ENCODE measurements around the gene SPRR4.

Gene SPRR4

DNA sequence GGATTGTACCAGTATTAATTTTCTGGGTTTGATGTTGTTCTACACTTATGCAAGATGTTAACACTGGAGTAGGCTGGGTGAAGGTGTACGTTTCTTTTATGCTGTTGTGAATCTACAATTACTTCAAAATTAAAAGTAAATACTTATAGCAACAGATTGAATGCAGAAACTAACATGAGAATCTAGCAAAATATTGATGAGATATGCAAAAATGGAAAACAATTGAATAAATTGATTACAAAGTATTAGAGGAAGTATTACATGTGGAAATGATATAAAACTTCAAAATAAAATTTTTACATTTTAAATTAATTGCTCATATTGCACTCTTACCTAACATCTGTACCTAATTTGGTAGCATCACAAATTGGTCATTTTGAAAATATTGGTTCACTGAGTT, 25.4 kb downstream of the SPRR4 start:
- TF ChIP-seq NFIC (IDR thresholded peaks at IDR 0.05): no peak
- no peak for TF ChIP-seq TAF1 (IDR thresholded peaks at IDR 0.05; ENCODE audit: low read depth)
- TF ChIP-seq, protein P1, sequence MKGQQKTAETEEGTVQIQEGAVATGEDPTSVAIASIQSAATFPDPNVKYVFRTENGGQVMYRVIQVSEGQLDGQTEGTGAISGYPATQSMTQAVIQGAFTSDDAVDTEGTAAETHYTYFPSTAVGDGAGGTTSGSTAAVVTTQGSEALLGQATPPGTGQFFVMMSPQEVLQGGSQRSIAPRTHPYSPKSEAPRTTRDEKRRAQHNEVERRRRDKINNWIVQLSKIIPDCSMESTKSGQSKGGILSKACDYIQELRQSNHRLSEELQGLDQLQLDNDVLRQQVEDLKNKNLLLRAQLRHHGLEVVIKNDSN (IDR thresholded peaks at IDR 0.05): no peak
- TF ChIP-seq ZBTB7A (IDR thresholded peaks at IDR 0.05; ENCODE audit: low read depth): no peak
- TF ChIP-seq, protein P2, sequence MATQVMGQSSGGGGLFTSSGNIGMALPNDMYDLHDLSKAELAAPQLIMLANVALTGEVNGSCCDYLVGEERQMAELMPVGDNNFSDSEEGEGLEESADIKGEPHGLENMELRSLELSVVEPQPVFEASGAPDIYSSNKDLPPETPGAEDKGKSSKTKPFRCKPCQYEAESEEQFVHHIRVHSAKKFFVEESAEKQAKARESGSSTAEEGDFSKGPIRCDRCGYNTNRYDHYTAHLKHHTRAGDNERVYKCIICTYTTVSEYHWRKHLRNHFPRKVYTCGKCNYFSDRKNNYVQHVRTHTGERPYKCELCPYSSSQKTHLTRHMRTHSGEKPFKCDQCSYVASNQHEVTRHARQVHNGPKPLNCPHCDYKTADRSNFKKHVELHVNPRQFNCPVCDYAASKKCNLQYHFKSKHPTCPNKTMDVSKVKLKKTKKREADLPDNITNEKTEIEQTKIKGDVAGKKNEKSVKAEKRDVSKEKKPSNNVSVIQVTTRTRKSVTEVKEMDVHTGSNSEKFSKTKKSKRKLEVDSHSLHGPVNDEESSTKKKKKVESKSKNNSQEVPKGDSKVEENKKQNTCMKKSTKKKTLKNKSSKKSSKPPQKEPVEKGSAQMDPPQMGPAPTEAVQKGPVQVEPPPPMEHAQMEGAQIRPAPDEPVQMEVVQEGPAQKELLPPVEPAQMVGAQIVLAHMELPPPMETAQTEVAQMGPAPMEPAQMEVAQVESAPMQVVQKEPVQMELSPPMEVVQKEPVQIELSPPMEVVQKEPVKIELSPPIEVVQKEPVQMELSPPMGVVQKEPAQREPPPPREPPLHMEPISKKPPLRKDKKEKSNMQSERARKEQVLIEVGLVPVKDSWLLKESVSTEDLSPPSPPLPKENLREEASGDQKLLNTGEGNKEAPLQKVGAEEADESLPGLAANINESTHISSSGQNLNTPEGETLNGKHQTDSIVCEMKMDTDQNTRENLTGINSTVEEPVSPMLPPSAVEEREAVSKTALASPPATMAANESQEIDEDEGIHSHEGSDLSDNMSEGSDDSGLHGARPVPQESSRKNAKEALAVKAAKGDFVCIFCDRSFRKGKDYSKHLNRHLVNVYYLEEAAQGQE (IDR thresholded peaks at IDR 0.05; ENCODE audit: low read depth): no peak
- no peak for TF ChIP-seq EGR1 (IDR thresholded peaks at IDR 0.05)
- TF ChIP-seq FOXM1 (IDR thresholded peaks at IDR 0.05; ENCODE audit: borderline replicate concordance, low read depth): no peak
- TF ChIP-seq RAD21 (IDR thresholded peaks at IDR 0.05; ENCODE audit: low read depth): no peak
- no peak for TF ChIP-seq CREB1 (IDR thresholded peaks at IDR 0.05; ENCODE audit: low read depth)
- TF ChIP-seq TEAD4 (IDR thresholded peaks at IDR 0.05): no peak
- no peak for TF ChIP-seq YY1 (IDR thresholded peaks at IDR 0.05; ENCODE audit: low read depth)
- no peak for TF ChIP-seq TCF12 (IDR thresholded peaks at IDR 0.05; ENCODE audit: low read depth)
- TF ChIP-seq, protein P3, sequence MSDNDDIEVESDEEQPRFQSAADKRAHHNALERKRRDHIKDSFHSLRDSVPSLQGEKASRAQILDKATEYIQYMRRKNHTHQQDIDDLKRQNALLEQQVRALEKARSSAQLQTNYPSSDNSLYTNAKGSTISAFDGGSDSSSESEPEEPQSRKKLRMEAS (IDR thresholded peaks at IDR 0.05): no peak
- TF ChIP-seq CEBPB (IDR thresholded peaks at IDR 0.05): no peak
- TF ChIP-seq EP300 (IDR thresholded peaks at IDR 0.05; ENCODE audit: borderline replicate concordance): no peak

DNA sequence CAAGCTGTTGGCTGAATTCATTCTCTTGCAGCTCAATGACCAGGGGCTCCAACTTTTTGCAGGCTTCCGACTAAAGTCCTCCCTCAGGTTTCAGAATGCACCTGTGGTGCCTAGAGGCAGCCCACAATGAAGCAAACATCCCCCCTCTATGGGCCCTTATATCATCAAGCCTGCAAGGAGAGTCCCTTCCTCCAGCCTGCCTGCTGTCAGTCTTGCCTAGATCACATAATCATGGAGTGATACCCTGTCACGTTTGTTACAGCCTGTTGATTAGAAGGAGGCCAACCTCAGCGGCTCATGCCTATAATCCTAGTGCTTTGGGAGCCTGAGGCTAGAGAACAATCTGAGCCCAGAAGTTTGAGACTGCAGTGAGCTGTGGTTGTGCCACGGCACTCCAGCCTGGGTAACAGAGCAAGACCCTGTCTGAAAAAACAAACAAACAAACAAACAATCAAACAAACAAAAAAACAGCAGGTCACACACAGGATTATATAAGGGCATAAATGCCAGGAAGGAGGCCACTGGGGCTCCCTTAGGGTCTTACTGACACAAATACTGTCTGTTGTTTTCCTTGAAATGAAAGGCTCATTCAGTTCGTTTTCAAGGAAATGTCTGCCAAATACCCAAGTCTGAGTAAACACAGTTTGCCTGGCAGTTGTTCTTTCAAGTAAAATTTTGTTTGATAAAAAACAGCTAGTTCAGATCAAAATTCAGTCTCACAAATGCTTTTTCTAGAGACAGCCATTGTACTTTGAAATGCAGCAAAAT, 26.4 kb downstream of the SPRR4 start:
- no peak for TF ChIP-seq ZBTB7A (IDR thresholded peaks at IDR 0.05; ENCODE audit: low read depth)
- TF ChIP-seq TAF1 (IDR thresholded peaks at IDR 0.05; ENCODE audit: low read depth): no peak
- no peak for TF ChIP-seq YY1 (IDR thresholded peaks at IDR 0.05; ENCODE audit: low read depth)
- TF ChIP-seq TCF12 (IDR thresholded peaks at IDR 0.05; ENCODE audit: low read depth): no peak
- TF ChIP-seq RAD21 (IDR thresholded peaks at IDR 0.05; ENCODE audit: low read depth): no peak

DNA sequence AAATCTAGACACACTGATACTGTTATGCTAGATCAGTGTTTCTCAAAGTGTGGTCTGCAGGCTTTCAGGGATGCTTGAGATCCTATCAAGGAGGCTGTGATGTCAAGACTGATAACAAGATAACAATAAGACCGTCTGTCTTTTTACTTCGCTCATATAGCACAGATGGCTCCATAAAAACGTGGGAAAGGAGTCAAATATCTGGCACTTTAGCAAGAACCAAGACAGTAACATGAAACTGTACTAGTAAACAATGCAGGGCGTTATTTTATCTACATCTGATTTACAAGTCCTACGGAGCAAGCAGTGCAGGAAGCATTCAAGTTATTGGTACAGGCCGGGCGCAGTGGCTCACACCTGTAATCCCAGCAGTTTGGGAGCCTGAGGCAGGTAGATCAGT, 27.5 kb downstream of the SPRR4 start:
- TF ChIP-seq TEAD4 (IDR thresholded peaks at IDR 0.05): no peak
- TF ChIP-seq, protein P3 (IDR thresholded peaks at IDR 0.05): no peak
- TF ChIP-seq TAF1 (IDR thresholded peaks at IDR 0.05; ENCODE audit: low read depth): no peak
- TF ChIP-seq, protein P2 (IDR thresholded peaks at IDR 0.05; ENCODE audit: low read depth): no peak
- TF ChIP-seq FOXM1 (IDR thresholded peaks at IDR 0.05; ENCODE audit: borderline replicate concordance, low read depth): no peak
- no peak for TF ChIP-seq YY1 (IDR thresholded peaks at IDR 0.05; ENCODE audit: low read depth)
- TF ChIP-seq RAD21 (IDR thresholded peaks at IDR 0.05; ENCODE audit: low read depth): no peak
- TF ChIP-seq ZBTB7A (IDR thresholded peaks at IDR 0.05; ENCODE audit: low read depth): no peak
- no peak for TF ChIP-seq TCF12 (IDR thresholded peaks at IDR 0.05; ENCODE audit: low read depth)
- TF ChIP-seq EP300 (IDR thresholded peaks at IDR 0.05; ENCODE audit: borderline replicate concordance): no peak
- TF ChIP-seq CEBPB (IDR thresholded peaks at IDR 0.05): no peak
- no peak for TF ChIP-seq CREB1 (IDR thresholded peaks at IDR 0.05; ENCODE audit: low read depth)
- no peak for TF ChIP-seq NFIC (IDR thresholded peaks at IDR 0.05)
- TF ChIP-seq EGR1 (IDR thresholded peaks at IDR 0.05): no peak

DNA sequence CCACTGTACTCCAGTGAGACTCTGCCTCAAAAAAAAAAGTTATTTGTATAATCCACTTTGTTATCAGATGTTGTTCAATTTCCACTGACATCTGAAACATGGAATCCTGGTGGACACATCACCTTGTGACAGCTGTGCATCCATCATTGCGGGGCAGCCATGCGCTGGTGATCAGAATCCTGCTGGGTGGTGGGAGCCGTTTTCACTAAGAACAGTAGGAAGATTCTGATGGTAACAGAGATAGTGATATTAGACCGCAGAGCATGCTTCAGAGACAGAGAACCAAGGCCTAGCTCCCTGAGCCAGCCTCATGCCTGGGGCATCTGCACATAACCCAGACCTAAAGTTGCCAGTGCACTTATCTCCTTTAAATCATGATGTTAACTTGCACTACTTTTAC, 28.0 kb downstream of the SPRR4 start:
- TF ChIP-seq, protein P2 (IDR thresholded peaks at IDR 0.05; ENCODE audit: low read depth): no peak
- TF ChIP-seq ZBTB7A (IDR thresholded peaks at IDR 0.05; ENCODE audit: low read depth): no peak
- TF ChIP-seq, protein P3 (IDR thresholded peaks at IDR 0.05): no peak
- TF ChIP-seq, protein P1 (IDR thresholded peaks at IDR 0.05): no peak
- no peak for TF ChIP-seq CREB1 (IDR thresholded peaks at IDR 0.05; ENCODE audit: low read depth)
- no peak for TF ChIP-seq NFIC (IDR thresholded peaks at IDR 0.05)
- TF ChIP-seq TCF12 (IDR thresholded peaks at IDR 0.05; ENCODE audit: low read depth): no peak
- TF ChIP-seq YY1 (IDR thresholded peaks at IDR 0.05; ENCODE audit: low read depth): no peak
- TF ChIP-seq RAD21 (IDR thresholded peaks at IDR 0.05; ENCODE audit: low read depth): no peak
- no peak for TF ChIP-seq TAF1 (IDR thresholded peaks at IDR 0.05; ENCODE audit: low read depth)
- no peak for TF ChIP-seq TEAD4 (IDR thresholded peaks at IDR 0.05)
- TF ChIP-seq EGR1 (IDR thresholded peaks at IDR 0.05): no peak

Data from Ishikawa (cell line).